K562 (cell line): Measurements from ENCODE around the gene COL10A1. TPM values are rescaled to one million over a fixed set of nuclear protein-coding genes. Genes with fewer than 3 reads are reported as not detected.

Experiments used
- CCNT2 ChIP-seq: IDR thresholded peaks from 2 replicates; pipeline ENCODE4 v1.6.1; 2011; ENCODE audit warnings: borderline replicate concordance, low read depth, mild to moderate bottlenecking, moderate library complexity, mixed read lengths, low read length; ENCODE audit not compliant: insufficient read length; ENCODE audit errors: extremely low read depth
- ESRRB ChIP-seq: fragments of 250-450 bp; sonication (Bioruptor Pico); IDR thresholded peaks from 2 replicates; pipeline ENCODE4 v1.5.0; 2020; ENCODE audit warnings: mild to moderate bottlenecking, moderate library complexity, borderline replicate concordance
- FOS ChIP-seq: IDR thresholded peaks from 3 replicates; pipeline ENCODE4 v1.6.1; 2011; ENCODE audit not compliant: insufficient read length; ENCODE audit errors: extremely low read depth
- FOXA3 ChIP-seq, 2 experiments: fragments of 450-650 bp in 1 of 2; sonication (generic) in 1 of 2; formaldehyde crosslinking; IDR thresholded peaks in 1 of 2; conservative IDR thresholded peaks in 1 of 2; 2 replicates each; pipeline versions ENCODE4 v1.4.0 to v1.8.0; 2020 to 2022; ENCODE audit warnings: mild to moderate bottlenecking in 2 of 2, missing genetic modification reagents in 1 of 2
- HLTF ChIP-seq: fragments of 450-650 bp; IDR thresholded peaks from 2 replicates; pipeline ENCODE4 v1.6.1; 2016
- HMGXB4 ChIP-seq: sonication (generic); formaldehyde crosslinking; IDR thresholded peaks from 2 replicates; pipeline ENCODE4 v1.8.1; 2023; ENCODE audit warnings: mild to moderate bottlenecking, missing genetic modification reagents
- MCM5 ChIP-seq: fragments of 450-650 bp; IDR thresholded peaks from 2 replicates; pipeline ENCODE4 v1.6.1; 2016; ENCODE audit warnings: low read depth
- SRSF1 ChIP-seq: fragments of 200-400 bp; formaldehyde crosslinking; IDR thresholded peaks from 2 replicates; pipeline ENCODE4 v1.6.1; 2017; ENCODE audit warnings: mild to moderate bottlenecking, low read depth, low read length, moderate library complexity
- U2AF1 ChIP-seq: fragments of 200-400 bp; formaldehyde crosslinking; optimal IDR thresholded peaks from 2 replicates; pipeline ENCODE3; 2017; ENCODE audit warnings: mild to moderate bottlenecking, low read depth, low read length, moderate library complexity
- YBX1 ChIP-seq: fragments of 450-650 bp; IDR thresholded peaks from 2 replicates; pipeline ENCODE4 v1.7.1; 2016; ENCODE audit warnings: mild to moderate bottlenecking
- YY1 ChIP-seq, 3 experiments: IDR thresholded peaks; 2 replicates each; pipeline ENCODE4 v1.6.1; 2011; ENCODE audit warnings: low read length in 2 of 3, mild to moderate bottlenecking in 2 of 3, moderate library complexity in 2 of 3, borderline replicate concordance in 1 of 3, control low read depth in 1 of 3, low read depth in 1 of 3; ENCODE audit not compliant: insufficient read depth in 3 of 3, insufficient replicate concordance in 2 of 3, control insufficient read depth in 1 of 3, insufficient read length in 1 of 3; ENCODE audit errors: extremely low read depth in 1 of 3
- ZBTB11 ChIP-seq, 3 experiments: fragments of 200-800 bp in 1 of 3; fragments of 250-450 bp in 1 of 3; fragments of 450-650 bp in 1 of 3; sonication (Bioruptor Pico) in 1 of 3; sonication (Bioruptor generic) in 1 of 3; formaldehyde crosslinking in 1 of 3; IDR thresholded peaks; 2 replicates each; pipeline versions ENCODE4 v1.6.1 to v1.8.0; 2016 to 2022; ENCODE audit warnings: mild to moderate bottlenecking in 2 of 3, missing genetic modification characterization in 2 of 3, missing compliant biosample characterization in 1 of 3, moderate library complexity in 1 of 3
- ZBTB17 ChIP-seq: fragments of 450-650 bp; formaldehyde crosslinking; IDR thresholded peaks from 2 replicates; pipeline ENCODE4 v1.4.0; 2020; ENCODE audit warnings: mild to moderate bottlenecking
- ZNF24 ChIP-seq: fragments of 450-650 bp; IDR thresholded peaks from 2 replicates; pipeline ENCODE4 v1.6.1; 2016
- ZNF316 ChIP-seq: fragments of 450-650 bp; IDR thresholded peaks from 2 replicates; pipeline ENCODE4 v1.6.1; 2016
- ZNF395 ChIP-seq: fragments of 200-800 bp; sonication (Bioruptor generic); IDR thresholded peaks from 2 replicates; pipeline ENCODE4 v1.6.1; 2017; ENCODE audit warnings: missing genetic modification characterization, missing compliant biosample characterization
- ZNF41 ChIP-seq: fragments of 250-450 bp; sonication (Bioruptor Pico); conservative IDR thresholded peaks from 2 replicates; pipeline ENCODE4 v1.4.0; 2020; ENCODE audit warnings: mild to moderate bottlenecking
- ZNF766 ChIP-seq: fragments of 200-800 bp; sonication (Bioruptor generic); conservative IDR thresholded peaks from 2 replicates; pipeline ENCODE4 v1.6.1; 2016; ENCODE audit warnings: missing genetic modification characterization, missing compliant biosample characterization
- polyA plus RNA-seq, 8 experiments: library from polyadenylated mRNA; depleted of rRNA in 4 of 8; stranded (reverse) in 5 of 8; unstranded in 3 of 8; fragments of >200 nt; fragmentation: Nextera tagmentation in 2 of 8; fragmentation: Illumina TruSeq in 1 of 8; extraction: Ambion mirVana in 2 of 8; extraction: Trizol in 1 of 8; gene quantifications; 2 replicates each; pipeline versions ENCODE4 v1.2.1 to v1.2.3, GENCODE V29; 2011 to 2014; ENCODE audit warnings: inconsistent platforms in 1 of 8, missing spikeins in 1 of 8
- total RNA-seq, 7 experiments: library from RNA; depleted of rRNA in 6 of 7; stranded (reverse); fragments of >200 nt in 6 of 7; fragmentation: Illumina TruSeq in 2 of 7; extraction: Trizol in 2 of 7; gene quantifications; 2 replicates each; pipeline versions ENCODE4 v1.2.1 to v1.2.3, GENCODE V29; 2011 to 2021; ENCODE audit warnings: low replicate concordance in 1 of 7
- TF ChIP-seq, protein P1 (sequence below): sonication (generic); formaldehyde crosslinking; IDR thresholded peaks from 2 replicates; pipeline ENCODE4 v1.9.0; 2022; ENCODE audit warnings: mild to moderate bottlenecking, missing genetic modification reagents

The COL10A1 gene
- total and polyA plus RNA-seq, 9 of the 15 experiments (the other 6 are each of a cell fraction or from before 2014, with no cell fraction given) = 0.06 to 0.08 TPM; not detected in 7

DNA sequence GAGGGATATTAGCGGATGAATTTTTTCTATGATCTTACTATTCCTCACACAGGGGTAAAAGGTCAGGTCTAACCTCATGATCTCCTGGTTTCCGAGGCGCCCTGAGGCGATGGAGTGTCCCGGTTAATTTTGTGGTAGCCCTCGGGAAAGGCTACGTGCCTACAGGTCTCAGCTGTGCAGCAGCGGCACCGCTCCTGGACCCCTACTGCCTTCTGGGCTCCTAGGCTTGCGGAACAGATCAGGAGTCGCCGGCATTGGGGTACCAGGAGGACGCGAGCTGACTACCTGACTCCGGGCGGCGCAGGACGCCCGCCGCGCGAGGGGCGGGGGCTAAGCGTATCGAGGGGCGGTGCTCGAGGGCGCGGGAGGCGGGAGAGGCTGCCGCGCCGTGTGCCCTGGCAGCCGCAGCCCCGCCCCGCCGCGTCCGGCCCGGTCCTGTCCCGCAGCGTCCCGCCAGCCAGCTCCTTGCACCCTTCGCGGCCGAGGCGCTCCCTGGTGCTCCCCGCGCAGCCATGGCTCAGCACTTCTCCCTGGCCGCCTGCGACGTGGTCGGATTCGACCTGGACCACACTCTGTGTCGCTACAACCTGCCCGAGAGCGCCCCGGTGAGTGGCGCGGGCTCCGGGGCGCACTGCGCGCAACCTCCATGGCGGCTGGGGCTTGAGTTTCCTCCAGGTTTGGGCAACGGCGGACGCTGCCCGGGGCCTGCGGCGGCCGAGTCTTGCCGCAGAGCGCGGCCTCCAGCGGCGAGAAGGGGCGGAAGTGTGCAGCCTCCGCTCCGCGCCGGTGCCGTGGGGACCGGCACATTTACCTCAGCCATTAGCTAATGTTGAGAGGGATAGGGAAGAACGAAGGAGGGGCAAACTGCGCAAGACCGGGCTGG lies 25.3 kb downstream of the COL10A1 start, which contains the start of gene NT5DC1 (continued):
- no peak for TF ChIP-seq YBX1
- TF ChIP-seq SRSF1 = no peak
- TF ChIP-seq U2AF1 = peak; percentile 46
- peak; percentile 46; the same call in 1 of the 2 replicates for TF ChIP-seq HMGXB4
- no peak for TF ChIP-seq ZNF41 (CRISPR knock-in tag)
- peak; percentile 63; the same call in 1 of the 2 replicates for TF ChIP-seq ZBTB17 (CRISPR knock-in tag)
- TF ChIP-seq HLTF = 0 out of 2 replicates have a peak, but pooled peaks have one; percentile 16
- TF ChIP-seq FOS = no peak
- peak in 1 of 3 experiments; percentile 86; a peak in 3 of 6 replicates for TF ChIP-seq ZBTB11 (CRISPR knock-in tag; IDR thresholded peaks at IDR 0.05)
- TF ChIP-seq, protein P1, sequence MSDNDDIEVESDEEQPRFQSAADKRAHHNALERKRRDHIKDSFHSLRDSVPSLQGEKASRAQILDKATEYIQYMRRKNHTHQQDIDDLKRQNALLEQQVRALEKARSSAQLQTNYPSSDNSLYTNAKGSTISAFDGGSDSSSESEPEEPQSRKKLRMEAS (CRISPR knock-in tag) = no peak
- TF ChIP-seq ZNF24 = 0 out of 2 replicates have a peak, but pooled peaks have one; percentile 23
- peak in 2 of 3 experiments; percentile 61 to 77 for TF ChIP-seq YY1 (IDR thresholded peaks at IDR 0.05; ENCODE audit: borderline replicate concordance in 1 of 3, control insufficient read depth in 1 of 3, extremely low read depth in 1 of 3, insufficient read depth in 3 of 3, insufficient read length in 1 of 3, insufficient replicate concordance in 2 of 3, low read depth in 1 of 3, low read length in 2 of 3)
- TF ChIP-seq ESRRB (CRISPR knock-in tag) = no peak
- TF ChIP-seq MCM5 = no peak
- TF ChIP-seq FOXA3 (CRISPR knock-in tag; conservative IDR thresholded peaks at IDR 0.05 in 1 of 2, IDR thresholded peaks at IDR 0.05 in 1 of 2) = no peak
- peak; percentile 58 for TF ChIP-seq CCNT2
- TF ChIP-seq ZNF316 = peak; percentile 48; the same call in 1 of the 2 replicates
- 0 out of 2 replicates have a peak, but pooled peaks have one; percentile 20 for TF ChIP-seq ZNF766 (CRISPR knock-in tag)
- peak; percentile 39; the same call in 1 of the 2 replicates for TF ChIP-seq ZNF395
